IPS-NIHi11 (cell line): ENCODE data around the gene RBMX.

Experiments used
- DNase-seq: peaks from one replicate; pipeline ENCODE4 v3.0.0; 2012; ENCODE audit warnings: mixed read lengths, low spot score

The RBMX gene

DNA sequence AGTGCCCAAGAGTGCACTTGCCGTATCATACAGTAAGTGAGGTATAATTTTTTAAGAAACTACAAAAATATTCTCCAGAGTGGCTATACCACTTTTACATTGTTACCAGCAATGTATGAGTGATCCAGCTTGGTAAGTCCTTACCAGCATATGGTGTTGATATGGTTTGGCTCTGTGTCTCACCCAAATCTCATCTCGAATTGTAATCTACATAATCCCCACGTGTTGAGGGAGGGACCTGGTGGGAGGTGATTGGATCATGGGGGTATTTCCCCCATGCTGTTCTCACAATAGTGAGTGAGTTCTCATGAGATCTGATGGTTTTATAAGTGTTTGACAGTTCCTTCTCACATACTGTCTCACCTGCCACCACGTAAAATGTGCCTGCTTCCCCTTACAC lies 44.8 kb downstream of the RBMX start:
- no peak for DNase-seq

DNA sequence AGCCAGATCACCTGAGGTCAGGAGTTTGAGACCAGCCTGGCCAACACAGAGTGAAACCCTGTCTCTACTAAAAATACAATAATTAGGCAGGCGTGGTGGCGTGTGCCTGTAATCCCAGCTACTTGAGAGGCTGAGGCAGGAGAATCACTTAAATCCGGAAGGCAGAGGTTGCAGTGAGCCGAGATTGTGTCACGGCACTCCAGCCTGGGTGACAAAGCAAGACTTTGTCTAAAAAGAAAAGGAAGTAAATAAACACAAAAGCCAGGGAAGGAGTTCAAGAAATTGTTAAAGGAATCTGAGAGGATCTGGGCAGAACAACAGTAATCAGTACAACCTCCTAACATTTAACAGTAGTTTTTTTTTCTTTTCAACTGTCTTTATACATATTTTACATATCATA lies 51.1 kb downstream of the RBMX start:
- no peak for DNase-seq

DNA sequence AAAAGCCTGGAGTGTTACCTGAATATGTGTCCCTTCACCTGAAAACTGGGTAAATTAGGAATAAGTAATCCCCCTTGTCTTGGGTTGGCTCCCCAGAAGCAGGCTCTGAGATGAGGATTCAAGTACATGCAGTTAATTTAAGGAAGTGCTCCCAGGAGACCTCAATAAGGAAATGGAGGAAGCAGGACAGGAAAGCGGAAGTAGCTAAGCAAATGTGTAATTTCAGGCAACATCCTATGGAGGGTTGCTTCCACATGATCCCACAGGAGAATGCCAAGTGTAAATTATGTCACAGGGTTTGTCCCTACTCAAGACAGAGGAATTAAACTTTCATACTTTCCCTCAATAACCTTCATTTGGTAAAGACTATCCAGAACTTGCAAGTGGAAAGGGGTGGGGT lies 51.7 kb downstream of the RBMX start:
- DNase-seq: no peak

DNA sequence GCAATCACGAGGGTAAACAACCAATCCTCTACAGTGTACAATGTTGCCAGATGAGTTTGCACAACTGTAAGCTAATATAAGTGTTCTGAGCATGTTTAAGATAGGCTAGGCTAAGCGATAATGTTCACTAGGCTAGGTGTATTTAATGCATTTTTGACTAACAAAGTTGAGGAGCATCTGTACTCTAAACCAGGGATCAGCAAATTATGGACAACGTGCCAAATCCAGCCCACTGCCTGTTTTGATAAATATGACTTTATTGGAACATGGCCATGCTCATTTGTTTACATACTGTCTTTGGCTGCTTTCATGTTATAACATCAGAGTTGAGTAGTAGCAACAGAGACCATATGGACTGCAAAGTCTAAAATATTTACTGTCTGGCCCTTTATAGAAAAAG lies 53.5 kb downstream of the RBMX start:
- no peak for DNase-seq

DNA sequence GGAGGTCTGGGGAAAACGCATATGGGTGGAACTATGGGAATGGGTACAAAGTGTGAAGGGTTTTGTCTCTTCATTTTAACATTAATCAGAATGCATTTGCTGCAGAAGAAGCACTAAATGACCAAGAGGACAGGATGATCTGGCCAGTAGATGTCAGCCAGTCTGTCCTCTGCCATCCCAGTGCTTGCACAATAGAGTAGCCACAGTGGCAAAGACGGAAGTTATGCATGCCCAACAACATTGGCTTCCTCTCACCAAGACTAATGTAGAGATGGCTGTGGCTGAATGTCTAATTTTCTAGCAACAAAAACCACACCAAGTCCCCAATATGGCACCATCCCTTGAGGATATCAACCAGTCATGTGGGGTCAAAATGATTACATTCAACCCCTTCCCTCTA lies 54.8 kb downstream of the RBMX start:
- no peak for DNase-seq
